H7 (cell line): ENCODE measurements around the gene CHIA. TPM values are rescaled to one million over a fixed set of nuclear protein-coding genes. Genes with fewer than 3 reads are reported as not detected.
A peak's percentile ranks its signal among the peaks of the same experiment; 100 is the strongest.
"Not testable (repeated sequence)": the region's sequence is repeated elsewhere in the genome, so short reads cannot be mapped to it uniquely, and the experiment has no call there.

Experiments
- DNase-seq: peaks from one replicate; pipeline ENCODE4 v3.0.0; 2012
- H3K27me3 ChIP-seq: 2 replicates; pipeline ENCODE4 v1.6.0; 2011; ENCODE audit warnings: mild to moderate bottlenecking, low read length; ENCODE audit not compliant: control insufficient read depth, insufficient read depth
- H3K36me3 ChIP-seq: replicated peaks from 2 replicates; pipeline ENCODE4 v1.5.1; 2011; ENCODE audit warnings: low read length; ENCODE audit not compliant: control insufficient read depth, insufficient read depth
- H3K4me3 ChIP-seq: 2 replicates; pipeline ENCODE4 v1.5.1; 2011; ENCODE audit warnings: low read depth, mild to moderate bottlenecking, control low read depth, low read length, moderate library complexity; ENCODE audit not compliant: insufficient read depth
- total RNA-seq: library from RNA; depleted of rRNA; stranded (reverse); fragments of >200 nt; shearing (Covaris generic); gene quantifications from 2 replicates; pipeline ENCODE4 v1.2.3, GENCODE V29; 2014

The CHIA gene
- total RNA-seq, 1 experiment from 2014 or later = not detected

DNA sequence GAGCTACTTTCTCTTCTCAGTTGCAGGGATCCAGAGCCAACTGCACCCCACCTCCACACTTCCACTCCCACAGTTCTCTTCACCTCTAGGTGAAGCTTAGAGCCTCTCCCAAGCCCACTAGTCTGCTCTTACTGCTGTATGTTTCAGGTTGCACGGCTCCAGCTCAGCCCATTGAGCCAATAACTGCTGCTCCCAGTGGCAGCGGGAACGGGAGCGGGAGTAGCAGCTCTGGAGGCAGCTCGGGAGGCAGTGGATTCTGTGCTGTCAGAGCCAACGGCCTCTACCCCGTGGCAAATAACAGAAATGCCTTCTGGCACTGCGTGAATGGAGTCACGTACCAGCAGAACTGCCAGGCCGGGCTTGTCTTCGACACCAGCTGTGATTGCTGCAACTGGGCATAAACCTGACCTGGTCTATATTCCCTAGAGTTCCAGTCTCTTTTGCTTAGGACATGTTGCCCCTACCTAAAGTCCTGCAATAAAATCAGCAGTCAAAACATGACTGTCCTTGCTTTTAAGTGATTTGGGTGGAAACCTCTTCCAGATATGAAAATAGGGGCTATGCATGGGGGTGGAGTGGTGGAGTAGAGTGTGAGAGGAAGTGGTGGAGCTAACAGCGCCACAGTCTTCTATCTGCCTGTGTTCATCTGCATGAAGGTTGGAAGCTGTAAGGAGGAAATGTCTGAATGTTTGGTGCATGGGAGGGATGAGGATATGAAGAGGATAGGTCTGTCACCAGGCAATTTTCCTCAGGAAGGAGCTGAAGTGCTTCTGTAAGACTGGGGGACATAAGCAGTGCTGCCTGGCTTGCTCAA, 29.6 kb downstream of the CHIA start:
- DNase-seq = no peak
- Histone ChIP-seq H3K36me3 (no peaks in the 10 kb centered on the region), H3K4me3 (no peak overlapping the region), H3K27me3 (no peaks in the 10 kb centered on the region)

DNA sequence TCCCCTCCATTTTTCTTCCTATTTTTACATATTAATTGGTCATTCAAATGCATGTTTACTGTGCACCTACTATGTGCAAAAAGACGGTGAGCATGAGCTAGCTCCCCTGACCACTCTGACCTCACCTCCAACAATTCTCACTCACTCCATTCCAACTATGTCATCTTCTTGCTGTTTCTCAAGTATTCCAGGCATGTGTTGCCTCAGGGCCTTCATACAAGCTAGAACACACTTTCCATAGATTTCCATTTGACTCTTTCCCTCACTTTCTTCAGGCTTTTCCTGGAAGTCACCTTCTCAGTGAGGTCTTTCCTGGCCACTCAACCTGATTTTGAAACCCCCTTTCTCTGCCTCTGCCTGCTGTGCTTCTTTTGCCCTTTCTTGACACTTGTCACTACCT, 32.6 kb downstream of the CHIA start:
- Histone ChIP-seq H3K4me3 (no peak overlapping the region), H3K36me3 (no peaks in the 10 kb centered on the region), H3K27me3 (no peaks in the 10 kb centered on the region)
- DNase-seq = no peak

DNA sequence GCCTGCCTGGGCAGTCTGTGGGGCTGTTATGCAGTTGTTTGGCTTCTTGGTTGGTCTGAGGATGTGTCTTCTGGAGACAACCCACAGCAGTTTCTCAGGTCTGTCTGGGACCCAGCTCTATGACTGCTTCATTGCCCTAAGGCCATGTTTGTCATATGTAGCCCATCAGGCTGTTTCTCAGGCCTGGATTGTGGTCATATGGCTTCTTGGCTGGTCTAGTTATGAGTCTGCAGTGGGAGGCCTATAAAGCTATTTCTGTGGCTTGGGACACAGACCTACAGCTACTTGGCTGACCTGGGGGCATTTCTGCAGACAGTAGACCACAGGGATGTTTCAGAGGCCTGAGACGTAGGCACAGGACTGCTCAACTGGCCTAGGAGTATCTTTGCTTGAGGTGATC, 41.5 kb downstream of the CHIA start:
- Histone ChIP-seq H3K36me3 (no peaks in the 10 kb centered on the region), H3K4me3 (no peak overlapping the region), H3K27me3 (no peaks in the 10 kb centered on the region)
- DNase-seq = no peak

DNA sequence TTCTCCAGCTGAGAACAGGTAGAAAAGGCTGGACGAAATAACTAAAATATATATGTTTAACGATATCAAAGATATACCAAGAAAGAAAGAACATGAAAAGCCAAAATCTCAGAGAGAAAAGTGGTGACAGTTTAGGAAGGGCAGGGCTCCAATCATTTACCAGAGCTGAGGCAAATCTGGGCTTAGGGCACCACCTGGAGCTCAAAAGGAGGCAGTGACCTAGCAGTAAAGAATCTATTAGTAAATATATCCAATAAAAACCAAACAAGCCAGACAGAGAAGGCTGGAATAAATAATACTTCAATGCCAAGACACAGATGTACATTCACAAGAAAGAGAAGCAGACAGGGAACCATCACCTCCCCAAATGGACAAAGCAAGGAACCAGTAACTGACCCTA, 43.5 kb downstream of the CHIA start:
- no peak overlapping the region for H3K4me3 ChIP-seq
- H3K27me3 ChIP-seq = no peaks in the 10 kb centered on the region
- peak; percentile 72 for DNase-seq
- no peaks in the 10 kb centered on the region for H3K36me3 ChIP-seq

DNA sequence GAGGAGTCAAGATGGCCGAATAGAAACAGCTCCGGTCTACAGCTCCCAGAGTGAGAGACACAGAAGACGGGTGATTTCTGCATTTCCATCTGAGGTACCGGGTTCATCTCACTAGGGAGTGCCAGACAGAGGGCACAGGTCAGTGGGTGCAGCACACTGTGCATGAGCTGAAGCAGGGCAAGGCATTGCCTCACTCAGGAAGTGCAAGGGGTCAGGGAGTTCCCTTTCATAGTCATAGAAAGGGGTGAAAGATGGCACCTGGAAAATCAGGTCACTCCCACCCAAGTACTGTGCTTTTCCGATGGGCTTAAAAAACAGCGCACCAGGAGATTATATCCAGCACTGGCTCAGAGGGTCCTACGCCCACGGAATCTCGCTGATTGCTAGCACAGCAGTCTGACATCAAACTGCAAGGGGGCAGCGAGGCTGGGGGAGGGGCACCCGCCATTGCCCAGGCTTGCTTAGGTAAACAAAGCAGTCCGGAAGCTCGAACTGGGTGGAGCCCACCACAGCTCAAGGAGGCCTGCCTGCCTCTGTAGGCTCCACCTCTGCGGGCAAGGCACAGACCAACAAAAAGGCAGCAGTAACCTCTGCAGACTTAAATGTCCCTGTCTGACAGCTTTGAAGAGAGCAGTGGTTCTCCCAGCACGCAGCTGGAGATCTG, 44.7 kb downstream of the CHIA start:
- not testable (repeated sequence) for DNase-seq, H3K27me3 ChIP-seq, H3K36me3 ChIP-seq, H3K4me3 ChIP-seq

DNA sequence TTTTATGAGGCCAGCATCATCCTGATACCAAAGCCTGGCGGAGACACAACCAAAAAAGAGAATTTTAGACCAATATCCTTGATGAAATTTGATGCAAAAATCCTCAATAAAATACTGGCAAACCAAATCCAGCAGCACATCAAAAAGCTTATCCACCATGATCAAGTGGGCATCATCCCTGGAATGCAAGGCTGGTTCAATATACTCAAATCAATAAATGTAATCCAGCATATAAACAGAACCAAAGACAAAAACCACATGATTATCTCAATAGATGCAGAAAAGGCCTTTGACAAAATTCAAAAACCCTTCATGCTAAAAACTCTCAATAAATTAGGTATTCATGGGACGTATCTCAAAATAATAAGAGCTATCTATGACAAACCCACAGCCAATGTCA, 48.2 kb downstream of the CHIA start:
- not testable (repeated sequence) for H3K4me3 ChIP-seq, H3K36me3 ChIP-seq, H3K27me3 ChIP-seq, DNase-seq

DNA sequence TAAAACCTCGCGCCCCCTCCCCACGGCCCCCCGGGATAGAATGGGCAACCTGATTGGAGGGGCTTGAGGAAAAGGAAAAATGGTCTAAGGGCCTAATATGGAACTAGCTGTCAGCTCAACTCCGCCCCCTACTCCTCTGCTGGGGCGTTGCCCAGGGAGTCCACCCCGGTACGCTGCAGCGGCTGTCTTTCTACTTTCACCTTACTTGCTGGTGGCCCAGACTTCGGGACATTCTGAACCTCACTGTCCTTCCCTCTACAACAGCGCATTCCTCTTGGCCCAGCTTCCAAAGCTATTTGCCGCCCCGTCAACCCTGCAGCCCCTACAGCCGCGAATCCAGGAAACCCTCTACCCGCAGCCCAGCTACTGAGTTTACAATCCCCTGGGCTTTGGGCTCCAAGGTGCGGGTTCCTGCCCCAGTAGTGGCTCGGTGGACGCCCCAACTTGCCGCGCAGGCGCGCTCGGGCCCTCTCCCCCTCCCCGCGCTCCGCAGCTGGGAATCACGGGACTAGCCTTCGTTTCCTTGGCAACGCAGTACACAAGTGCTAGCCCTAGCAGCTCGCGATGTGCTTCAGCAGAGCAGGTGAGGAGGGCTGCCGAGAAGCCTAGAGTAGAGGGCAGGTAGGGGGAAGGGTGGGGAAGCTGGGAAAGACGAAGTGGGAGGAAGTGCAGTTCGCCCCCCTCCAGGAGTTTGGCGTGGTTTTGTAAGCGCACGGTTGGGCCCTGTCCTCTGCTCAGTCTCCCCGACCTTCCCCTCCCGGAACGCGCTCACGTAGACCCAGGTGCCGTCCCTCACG, 55.6 kb downstream of the CHIA start:
- Histone ChIP-seq H3K36me3 (no peaks in the 10 kb centered on the region; the same call in 1 of the 2 replicates), H3K27me3 (no peaks in the 10 kb centered on the region), H3K4me3 (peak overlapping the region; percentile 72)
- peak; percentile 96 for DNase-seq

DNA sequence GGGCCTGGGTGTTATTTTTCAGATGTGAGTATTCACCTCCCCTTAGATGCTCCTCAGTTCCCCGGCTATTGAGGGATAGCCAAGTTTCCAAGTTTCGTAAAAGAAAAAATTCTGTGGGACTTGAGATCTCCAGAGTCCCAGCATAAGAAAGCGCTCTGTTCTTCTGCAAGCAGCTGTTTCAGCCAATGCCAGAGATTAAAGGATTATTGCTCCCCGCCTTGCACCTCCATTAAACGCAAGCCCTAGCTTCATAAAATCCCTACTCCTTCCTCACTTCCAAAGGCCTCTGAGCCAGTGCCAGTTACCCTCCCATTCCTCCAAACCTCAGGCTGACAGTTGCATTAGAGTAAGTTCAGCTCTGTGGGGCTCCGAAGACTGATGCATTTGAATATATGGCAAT, 56.4 kb downstream of the CHIA start:
- H3K4me3 ChIP-seq = peak overlapping the region; percentile 72
- no peaks in the 10 kb centered on the region; the same call in none of the 2 replicates for H3K36me3 ChIP-seq
- no peaks in the 10 kb centered on the region for H3K27me3 ChIP-seq
- peak; percentile 22 for DNase-seq

DNA sequence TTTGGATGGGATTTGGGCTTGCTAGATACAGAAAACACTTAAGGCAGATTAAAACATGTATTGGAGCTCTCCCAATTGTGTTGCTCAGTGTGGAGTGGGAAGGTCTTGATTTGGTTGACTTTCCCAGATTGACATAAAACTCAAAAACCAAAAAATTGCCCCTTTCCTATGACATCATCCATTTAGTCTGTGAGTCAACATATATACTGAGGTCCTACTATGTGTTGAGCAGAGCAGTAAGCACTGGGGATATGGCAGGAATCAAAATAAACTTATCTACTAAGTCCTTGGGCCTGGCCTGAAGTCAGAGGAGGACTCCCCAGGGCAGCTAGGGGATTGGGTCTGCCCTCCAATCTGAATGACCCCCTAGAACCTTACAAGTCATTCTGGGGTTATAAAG, 61.0 kb downstream of the CHIA start:
- Histone ChIP-seq H3K36me3 (no peaks in the 10 kb centered on the region; the same call in none of the 2 replicates), H3K27me3 (no peaks in the 10 kb centered on the region), H3K4me3 (no peak overlapping the region)
- DNase-seq = no peak

DNA sequence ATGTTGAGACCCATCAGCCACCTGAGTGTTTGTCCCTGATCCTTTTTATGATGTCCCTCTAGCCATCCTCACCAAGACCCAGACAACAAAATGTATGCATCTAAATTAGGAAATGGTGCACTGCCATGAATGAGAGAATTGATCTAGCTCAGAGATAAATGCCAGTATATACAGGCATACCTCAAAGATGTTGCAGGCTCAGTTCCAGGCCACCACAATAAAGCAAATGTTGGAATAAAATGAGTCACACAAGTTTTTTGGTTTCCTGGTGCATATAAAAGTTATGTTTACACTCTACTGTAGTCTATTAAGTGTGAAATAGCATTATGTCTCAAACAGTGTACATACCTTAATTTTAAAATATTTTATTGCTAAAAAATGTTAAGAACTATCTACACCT, 63.9 kb downstream of the CHIA start:
- DNase-seq = no peak
- H3K27me3 ChIP-seq = no peaks in the 10 kb centered on the region
- H3K4me3 ChIP-seq = no peak overlapping the region
- no peaks in the 10 kb centered on the region; the same call in none of the 2 replicates for H3K36me3 ChIP-seq

DNA sequence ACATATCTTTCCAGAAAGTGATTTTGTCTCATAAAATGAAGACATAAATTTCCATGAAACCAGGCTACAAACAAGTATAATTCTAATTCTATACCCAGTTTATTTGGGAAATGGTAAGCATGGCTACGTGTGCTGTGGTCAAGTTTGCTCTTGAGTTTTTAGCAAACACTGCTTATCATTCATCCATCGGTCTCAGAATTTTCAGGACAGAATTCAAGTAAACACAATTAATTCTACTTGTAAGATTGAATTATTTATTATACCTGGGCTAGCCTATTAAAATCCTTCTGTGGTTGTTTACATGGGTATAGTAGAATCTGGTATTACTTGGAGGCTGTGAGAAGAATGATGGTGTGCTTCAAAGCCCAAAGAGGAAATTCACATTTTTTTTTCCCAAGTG, 68.3 kb downstream of the CHIA start:
- no peak for DNase-seq
- no peak overlapping the region for H3K4me3 ChIP-seq
- H3K27me3 ChIP-seq = no peaks in the 10 kb centered on the region
- no peaks in the 10 kb centered on the region for H3K36me3 ChIP-seq

DNA sequence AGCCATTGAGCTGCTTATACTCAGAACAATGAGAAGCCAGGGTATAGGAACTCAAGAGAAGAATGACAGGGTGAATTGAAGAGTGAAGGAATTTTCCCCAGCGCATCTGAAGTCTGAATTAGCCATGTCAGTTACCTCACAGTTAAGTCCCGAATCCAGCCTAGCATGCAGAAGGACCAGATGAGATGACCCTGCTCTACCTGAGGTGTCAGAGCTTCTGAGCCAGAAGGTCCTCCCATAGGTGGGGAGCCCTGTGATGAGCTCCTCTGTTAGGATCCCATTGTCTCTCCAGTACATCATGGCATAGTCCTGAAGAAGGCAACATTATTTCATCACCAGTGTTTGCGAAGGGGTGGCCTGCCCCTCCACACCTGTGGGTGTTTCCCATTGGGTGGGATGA, 68.7 kb downstream of the CHIA start:
- no peaks in the 10 kb centered on the region for H3K27me3 ChIP-seq
- no peak overlapping the region for H3K4me3 ChIP-seq
- H3K36me3 ChIP-seq = no peaks in the 10 kb centered on the region
- no peak for DNase-seq

DNA sequence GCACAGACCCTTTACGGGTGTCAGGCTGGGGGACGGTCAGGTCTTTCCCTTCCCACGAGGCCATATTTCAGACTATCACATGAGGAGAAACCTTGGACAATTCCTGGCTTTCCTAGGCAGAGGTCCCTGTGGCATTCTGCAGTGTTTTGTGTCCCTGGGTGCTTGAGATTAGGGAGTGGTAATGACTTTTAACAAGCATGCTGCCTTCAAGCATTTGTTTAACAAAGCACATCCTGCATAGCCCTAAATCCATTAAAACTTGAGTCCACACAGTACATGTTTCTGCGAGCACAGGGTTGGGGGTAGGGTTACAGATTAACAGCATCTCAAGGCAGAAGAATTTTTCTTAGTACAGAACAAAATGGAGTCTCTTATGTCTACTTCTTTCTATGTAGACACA, 69.6 kb downstream of the CHIA start:
- not testable (repeated sequence) for DNase-seq, H3K36me3 ChIP-seq

DNA sequence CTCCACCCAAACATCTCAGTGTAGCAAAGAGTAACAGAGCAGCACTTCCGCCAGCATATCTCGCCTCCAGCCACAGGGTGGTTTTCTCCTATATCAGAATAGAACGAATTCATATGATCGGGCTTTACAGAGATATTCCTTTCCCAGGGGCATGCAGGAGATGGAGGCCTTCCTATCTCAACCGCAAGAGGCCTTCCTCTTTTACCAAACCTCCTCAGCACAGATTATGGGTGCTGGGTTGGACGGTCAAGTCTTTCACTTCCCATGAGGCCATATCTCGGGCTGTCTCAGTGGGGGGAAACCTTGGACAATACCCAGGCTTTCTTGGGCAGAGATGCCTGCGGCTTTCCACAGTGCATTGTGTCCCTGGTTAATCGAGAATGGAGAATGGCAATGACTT, 71.1 kb downstream of the CHIA start:
- Histone ChIP-seq H3K27me3 (no peaks in the 10 kb centered on the region), H3K36me3 (no peaks in the 10 kb centered on the region), H3K4me3 (no peak overlapping the region)
- no peak for DNase-seq

More for the DNA sequence above, 69.6 kb downstream of the CHIA start:
- H3K4me3 ChIP-seq, H3K27me3 ChIP-seq: not testable (repeated sequence)

DNA sequence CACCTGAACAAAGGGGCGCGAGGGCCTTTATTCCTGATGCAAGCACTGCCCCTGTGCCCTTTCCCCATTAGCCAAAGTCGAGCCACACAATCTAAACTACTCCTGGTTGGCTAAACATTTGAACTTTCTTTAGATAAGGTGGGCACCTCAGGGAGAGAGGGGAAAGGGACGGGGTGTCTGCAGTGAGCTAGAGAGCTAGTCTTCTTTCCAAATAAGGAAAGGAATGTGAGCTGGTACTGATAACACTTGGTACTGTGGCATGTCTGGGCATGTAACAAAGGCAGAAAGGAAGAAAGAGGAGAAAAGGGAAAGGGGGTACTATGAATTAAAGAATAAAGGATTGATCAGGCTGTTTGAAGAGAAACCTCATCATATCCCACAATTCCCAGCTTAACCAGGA, 74.0 kb downstream of the CHIA start:
- Histone ChIP-seq H3K27me3 (no peaks in the 10 kb centered on the region; the same call in 1 of the 2 replicates), H3K4me3 (no peak overlapping the region), H3K36me3 (no peaks in the 10 kb centered on the region)
- no peak for DNase-seq
